ENCODE measurements around the gene ERGIC1.

ERGIC1 gene

DNA sequence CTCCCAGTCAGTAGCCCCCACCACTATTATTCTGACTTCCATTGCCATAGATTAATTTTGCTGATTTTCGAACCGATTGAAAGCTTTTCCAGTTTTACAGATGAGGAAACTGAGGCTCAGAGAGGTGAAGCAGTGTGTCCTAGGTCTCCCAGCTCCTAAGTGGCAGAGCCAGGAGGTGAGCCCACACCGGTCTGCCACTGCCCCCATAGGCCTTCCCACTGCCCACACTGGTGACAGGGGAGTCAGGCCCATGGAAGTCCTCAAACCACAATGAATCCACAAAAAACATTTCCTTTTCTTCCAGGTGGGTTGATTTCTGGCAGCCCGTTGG, 70.2 kb downstream of the ERGIC1 start:
- no peak for DNase-seq

DNA sequence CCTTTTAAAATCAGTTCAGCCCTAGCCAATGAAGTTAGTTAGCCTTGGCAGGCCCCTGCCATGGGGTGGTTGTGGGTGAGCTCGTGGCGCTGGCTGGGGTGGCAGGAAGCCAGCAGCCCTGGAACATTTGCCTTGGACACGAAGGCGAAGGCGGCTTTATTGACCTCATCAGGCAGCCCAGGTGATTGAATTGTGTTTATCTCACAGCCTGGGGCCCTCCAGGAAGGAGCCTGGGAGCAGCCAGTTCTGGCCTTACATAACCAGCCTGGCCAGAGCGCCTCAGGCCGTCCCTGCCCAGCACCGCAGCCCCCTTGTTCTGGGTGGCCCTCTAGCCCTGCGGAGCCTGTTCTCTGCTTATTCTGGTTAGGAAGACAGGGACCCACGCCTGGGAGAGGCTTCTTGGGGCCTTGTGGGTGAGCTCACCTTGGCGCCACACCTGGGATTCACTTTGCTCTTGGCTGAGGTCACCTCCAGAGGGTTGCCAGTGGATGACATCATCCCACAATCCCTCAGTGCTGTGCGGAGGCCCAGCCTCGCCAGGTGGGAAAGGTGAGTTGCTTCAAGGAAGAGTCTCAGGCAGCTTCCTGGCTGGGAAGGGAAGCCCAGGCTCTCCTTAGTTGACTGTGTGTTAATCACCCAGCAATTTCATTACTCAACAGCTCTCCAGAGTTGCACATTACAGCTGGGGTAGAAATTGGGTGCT, 70.7 kb downstream of the ERGIC1 start:
- DNase-seq, result no peak

DNA sequence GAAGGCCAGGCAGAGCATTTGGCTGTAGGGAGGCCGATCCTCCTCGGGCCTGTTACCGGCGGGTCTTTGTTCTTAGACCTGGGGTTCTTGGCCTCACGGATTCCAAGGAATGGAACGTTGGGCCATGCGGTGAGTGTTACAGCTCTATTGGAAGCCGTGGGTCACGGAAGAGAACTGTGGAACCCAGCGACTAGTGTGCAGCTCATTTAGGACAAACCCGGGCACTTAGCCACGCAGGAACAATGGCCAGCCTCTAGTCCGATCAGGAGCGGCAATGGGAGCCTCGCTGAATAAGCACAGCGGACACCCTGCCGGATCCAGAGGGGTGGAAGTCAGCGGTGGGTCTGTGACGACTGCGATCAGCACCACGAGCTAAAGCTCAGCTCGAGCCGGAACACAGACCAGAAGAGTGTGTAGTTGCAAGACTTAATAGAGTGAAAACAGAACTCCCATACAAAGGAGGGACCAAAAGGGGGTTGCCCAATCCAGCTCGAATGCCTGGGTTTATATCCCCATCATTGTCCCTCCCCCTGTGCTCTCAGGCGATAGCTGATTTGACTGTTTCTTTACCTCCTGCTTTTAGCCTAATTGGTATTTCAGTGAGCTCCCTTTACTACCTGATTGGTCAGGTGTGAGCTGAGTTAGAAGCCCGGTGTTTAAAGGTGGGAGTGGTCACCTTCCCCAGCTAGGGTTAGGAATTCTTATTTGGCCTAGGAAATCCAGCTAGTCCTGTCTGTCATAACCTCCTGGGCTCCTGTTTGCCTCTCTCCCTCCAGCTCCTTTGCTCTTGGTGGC, 71.5 kb downstream of the ERGIC1 start:
- DNase-seq, result no peak

DNA sequence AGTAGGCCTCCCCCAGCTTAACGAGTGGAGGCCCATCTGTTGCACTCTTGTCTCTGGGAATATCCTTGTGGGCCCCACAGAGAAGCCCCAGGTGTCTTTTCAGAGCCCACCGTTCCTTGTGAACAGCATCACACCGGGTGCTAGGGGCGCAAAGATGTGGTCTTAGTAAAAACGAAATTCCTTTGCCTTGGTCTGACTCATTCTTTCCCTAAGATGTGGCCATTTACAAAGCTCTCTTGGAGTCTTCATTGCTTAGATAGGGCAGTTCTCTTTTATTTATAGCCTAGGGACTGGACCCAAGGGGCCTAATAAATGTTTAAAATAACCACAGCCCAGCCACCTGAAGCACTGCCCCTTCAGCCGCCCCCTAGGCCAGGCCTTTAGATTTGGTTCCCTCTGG, 72.4 kb downstream of the ERGIC1 start:
- no peak for DNase-seq

DNA sequence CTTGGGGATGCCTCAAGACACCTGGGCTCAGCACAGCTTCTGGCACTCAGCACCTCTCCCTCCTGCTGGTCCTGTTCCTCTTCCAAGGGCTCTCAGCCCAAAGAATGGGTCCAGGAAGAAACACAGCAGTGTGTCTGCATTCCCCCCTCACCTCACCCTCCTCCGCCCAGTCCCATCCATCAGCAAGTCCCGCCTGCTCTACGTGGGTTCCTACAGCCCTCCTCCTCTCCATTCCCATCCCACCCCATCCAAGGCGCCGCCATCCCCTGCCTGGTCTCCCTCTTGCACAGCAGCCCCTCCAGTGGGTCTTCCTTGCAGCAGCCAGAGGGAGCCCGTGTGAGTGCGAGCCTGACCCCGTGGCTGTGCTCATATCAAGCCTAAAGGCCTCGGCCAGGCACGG, 72.8 kb downstream of the ERGIC1 start:
- DNase-seq, result no peak

DNA sequence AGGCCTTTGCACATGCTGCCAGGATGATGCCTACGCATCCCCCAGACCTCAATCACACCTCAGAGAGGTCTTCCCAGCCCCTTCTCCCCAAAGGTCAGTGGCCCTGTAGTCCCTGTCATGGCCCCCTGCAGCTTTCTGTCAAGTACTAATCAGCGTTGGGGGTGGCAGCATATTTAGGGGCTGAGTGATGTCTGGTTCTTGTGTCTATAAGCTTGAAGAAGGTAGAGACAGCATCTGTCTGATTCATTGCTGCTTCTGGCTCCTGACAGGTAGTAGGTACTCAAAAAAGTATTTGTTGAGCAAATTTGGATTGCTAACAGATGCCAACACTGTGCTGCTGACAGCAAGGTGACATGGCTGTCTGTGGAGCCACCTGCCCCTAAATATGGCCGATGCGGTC, 73.6 kb downstream of the ERGIC1 start:
- no peak for DNase-seq

DNA sequence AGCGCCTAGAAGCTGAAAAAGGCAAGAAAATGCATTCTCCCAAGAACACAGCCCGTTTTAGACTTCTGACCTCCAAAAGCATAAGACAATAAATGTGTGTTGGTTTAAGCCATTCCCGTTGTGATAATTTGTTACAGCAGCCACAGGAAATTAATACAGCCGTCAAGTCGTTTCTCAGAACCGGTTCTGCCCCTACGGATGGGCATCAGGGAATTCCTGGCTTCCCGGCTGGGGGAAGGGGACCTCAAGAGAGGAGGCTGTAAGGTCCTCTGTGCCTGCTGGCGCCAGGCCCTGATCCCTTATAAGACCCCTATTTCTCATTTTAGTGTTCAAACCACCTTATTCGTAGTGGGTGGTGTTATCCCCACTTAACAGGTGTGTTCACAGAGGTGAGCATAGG, 74.6 kb downstream of the ERGIC1 start:
- no peak for DNase-seq

DNA sequence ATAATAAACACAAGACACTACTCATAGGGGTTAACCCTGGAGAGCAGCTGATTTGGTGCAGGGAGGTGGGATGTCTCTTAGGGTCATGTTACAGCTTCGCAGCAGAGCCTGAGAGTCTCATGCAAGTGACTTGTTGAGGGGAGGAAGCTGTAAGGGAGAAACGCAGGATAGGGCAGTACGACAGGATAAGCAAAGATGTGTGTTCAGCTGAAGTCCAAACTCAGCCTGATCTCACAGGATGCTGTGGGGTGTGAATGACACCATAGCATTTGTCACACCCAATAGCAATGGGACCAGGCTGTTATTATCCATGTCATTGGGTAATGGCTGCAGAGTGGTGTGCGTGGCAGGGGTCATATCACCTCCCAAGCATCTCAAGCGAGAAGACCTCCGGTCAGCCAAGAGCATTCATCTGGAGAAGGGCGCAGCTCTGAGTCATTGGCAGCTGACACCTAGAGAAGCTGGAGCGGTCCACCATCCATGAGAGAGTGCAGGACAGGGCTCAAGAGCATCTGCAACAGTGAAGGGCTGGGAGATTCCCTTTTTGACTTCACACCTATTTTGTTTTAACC, 76.0 kb downstream of the ERGIC1 start:
- no peak for DNase-seq

DNA sequence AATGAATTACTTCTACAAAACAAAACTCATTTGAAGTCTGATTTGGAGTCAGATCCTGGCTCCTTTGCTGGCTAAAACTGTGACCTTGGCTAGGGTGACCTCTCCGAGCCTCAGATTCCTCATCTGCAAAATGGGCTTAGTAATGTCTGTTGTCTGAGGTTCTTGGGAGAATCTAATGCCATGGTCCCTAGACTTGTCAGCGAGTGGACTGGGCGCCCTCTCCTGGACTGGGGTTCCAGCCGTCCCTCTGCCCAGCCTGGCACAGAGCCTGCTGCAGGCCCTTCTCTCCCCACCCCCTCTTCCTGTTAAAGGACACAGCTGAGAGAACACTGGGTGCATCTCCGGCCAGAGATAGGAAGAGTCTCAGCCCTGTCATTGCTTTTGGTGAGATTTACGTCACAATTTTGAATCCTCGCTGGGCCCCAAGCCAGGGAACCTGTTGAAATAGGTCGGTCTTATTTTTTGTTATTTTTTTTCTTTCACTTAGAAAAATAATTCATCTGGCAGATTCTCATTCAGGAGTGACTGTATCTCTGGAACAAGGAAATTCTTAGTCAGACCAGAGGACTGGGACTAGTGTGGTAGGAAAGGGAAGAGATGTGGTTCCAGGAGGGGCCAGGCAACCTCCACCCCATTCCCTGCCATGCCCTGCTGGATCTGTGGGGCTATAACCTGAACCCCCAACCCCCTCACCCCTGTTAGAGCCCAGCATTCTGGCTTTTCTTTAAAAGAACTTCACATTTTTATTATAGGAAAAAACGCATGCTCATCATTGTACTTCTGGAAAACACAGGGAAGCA, 77.0 kb downstream of the ERGIC1 start:
- no peak for DNase-seq

DNA sequence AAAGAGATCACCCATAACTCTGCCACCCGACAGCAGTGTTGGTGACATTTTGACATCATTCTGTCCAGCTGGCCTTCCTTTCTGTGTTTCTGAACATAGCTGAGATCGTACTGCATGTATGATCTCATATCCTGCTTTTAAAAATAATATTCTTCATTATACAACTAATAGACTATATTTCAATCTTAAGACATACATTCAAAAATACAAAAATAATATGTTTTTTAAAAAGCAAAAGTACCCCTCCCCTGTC, 77.5 kb downstream of the ERGIC1 start:
- no peak for DNase-seq

DNA sequence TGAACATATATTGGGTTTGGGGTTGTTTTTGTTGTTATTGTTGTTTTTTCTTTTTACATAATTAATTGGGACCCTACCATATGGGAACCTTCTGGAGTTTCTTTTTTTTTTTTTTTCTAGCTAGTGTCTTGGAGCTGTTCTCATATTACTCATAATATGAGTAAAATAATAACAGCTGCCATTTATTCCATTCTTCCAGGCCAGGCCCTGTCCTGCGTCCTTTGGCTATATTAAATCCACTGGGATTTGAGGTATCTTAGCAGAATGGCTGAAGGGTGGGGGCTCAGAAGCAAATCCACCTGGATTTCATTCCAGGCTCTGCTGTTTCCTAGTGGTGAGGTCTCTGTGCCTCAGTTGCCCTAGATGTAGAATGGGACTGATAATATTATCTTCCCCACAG, 77.9 kb downstream of the ERGIC1 start:
- DNase-seq, result no peak

DNA sequence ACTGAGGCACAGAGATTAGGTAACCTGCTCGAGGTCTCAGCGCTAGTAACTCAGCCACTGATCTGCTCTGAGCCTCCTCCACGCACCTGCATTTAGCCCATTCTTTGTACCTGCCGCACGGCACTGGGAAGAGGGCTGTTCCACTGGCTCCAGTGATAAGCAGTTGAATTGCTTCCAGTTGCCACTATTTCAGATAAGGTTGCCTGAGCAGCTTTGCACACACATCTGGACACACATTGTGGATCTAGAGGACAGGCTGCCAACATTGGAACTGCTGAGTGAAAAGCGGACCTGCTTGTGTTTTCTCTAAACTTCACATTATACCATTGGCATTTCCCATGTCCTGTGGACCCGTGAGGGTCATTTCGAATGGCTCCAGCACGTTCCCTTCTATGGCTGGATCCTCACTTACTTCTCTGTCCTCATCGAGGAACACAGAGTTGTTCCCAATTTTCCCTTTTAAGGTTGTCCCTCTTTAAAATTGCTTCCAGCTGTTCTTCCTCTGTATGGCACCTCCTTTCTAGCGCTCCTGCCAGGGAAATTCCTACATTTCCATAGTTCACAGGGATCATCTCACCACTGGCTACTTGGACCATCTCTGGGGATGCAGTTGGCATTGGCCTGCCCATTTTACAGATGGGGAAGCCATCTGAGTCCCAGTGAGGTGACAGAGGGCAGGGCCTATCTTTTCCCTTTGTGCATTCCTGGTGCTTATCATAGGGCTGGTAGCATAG, 79.2 kb downstream of the ERGIC1 start:
- DNase-seq, result no peak

DNA sequence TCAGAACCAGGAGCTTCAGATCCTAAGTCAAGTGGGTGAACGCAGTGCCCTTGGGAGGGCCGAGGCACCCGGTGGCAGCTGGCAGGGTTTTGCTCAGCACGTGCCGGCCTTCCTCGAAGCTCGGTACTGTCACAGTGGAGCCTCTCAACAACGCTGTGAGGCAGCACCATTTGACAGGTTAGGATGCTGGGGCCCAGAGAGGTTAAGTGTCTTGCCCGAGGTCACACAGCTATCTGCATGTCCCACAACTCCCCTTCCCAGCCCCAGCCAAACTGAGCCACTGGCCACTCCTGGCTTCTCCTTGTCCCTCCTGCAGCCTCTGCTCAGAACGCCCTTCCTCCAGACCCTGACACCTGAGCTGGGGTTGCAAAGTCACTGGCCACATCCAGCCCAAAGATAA, 81.5 kb downstream of the ERGIC1 start:
- DNase-seq, result no peak

DNA sequence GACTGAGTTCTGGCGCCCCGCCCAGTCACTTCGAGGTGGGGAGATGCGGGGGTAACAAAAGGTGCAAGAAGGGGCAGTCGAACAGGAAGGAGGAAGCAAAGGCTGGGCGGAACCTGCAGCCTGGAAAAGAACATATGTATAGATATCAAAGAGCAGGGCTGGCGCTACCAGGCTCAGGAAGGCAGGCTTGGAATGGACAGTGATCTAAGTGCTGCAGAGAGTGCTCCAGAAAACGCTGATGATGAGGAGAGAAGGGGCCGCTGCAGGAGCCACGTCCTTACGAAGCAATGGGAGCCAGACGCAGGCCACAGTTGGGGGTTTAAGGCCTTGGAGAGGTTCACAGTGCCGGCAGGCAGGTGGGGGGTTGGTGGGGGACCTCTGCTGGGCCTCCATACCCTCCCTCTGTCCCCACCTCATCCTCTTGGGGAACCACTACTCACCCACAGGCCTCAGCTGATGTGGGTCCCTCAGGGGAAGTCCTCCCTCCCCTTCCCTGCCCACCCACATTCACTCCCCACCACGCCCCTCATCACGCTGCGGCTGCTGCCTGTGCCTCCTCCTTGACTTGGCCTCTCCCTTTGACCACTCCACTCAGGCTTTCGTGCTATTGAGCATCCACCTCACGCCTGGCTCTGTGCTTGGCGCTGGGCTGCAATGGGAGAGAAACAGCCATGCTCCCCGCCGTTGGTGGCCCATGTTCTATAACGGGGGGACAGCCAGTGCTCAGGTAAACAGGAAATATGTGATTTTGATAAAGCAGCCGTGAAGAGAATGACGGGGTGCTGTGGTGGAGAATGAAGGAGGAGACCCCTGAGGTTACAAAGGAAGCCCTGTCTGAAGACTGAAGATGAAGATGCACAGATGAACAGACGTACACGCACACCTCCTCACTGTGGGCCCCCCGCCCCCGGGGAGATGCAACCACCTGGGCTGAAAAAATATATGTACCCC, 84.6 kb downstream of the ERGIC1 start:
- no peak for DNase-seq

DNA sequence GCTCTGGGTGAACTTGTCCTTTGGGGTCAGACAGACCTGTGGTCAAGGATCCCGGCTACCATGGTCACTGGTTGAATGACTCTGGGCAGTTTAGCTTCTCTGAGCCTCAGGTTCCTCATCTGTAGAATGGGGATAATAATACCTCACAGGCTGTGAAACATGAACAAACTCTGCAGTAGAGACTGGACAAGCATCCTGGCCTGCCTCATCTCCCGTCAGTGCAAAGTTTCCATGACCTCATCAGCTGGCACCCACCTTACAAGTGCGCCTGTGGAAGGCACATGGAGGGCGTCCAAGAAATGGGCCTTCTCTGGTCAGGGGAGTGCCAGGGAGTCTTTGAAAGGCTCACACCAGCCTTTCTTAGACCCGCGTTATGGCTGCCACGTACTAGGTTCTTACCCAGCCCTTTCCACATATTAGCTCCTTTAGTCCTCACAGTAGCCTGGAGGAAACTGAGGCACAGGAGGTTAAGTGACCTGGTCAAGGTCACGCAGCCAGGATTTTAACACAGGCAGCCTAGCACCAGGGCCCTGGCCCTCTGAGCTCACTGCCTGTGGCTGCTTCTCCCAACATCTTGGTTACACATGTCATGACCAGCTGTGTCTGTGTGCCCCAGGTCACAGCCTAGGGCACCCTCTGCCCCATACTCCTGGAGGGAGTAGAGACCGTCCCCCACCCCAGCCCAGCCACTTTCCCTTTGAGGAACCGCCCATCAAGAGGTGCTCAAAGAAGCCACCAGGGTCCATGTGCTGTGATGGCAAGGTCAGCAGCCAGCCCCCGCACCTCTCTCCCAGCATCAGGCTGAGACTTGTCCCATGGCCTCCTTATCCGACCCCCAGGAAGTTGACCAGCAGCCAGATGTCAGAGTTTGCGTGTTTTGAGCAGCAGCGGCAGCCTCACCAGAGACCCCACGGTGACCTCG, 85.7 kb downstream of the ERGIC1 start:
- DNase-seq, result no peak

DNA sequence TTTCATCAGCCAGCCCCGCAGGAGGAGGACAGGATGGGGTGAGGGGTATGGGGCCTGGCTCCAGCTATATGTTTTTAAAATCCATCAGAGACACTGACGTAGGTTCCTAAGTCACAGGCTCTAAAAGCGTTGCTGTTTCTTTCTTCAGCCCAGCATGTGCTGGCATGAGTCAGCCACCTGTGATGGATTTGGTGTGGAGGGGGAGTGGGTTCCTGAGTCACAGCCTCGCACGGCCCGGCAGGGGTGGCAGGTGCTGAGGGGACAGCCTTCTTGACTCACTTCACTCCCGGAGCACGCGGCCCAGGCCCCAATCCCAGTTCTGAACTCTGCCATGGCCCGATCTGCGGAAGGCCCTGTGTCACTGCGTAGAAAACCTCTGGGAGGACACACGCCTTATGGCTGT, 86.4 kb downstream of the ERGIC1 start:
- DNase-seq, result no peak

DNA sequence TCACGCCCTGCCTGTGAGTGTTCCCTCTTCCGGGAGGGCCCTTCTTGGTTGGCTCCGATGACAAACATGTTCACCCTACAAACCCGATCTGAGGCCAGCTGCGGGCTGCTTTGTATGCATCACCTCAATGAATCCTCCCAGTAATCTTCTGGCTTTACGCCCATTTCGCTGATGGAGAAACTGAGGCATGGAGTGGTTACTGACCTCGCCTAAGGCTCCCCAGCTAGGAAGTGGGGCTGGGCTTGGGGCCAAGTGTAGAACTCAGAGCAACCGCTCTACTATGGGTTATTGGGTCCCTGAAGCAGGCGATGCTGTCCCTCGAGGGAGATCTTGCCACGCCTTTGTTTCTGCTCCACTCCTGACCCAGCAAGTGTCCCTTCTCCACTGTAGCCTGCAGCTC, 86.9 kb downstream of the ERGIC1 start:
- DNase-seq, result no peak

DNA sequence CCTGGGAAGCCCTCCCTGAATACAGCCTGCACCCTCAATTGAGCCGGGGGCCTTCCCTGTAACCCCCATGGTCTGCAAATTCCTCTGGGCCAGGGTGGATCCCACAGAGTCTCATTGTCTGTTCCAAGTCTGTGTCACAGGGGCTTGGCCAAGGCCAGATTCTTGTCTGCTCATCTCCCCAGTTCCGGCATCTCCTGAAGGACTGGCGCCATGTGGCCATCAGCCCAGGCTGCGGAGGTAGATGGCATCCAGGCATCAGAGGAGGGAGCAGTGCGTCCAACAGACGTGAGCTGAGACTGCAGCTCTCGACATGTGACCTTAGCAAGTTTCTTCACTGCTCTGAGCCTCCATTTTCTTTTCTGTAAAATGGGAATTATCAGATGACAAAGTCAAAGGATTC, 87.9 kb downstream of the ERGIC1 start:
- no peak for DNase-seq

DNA sequence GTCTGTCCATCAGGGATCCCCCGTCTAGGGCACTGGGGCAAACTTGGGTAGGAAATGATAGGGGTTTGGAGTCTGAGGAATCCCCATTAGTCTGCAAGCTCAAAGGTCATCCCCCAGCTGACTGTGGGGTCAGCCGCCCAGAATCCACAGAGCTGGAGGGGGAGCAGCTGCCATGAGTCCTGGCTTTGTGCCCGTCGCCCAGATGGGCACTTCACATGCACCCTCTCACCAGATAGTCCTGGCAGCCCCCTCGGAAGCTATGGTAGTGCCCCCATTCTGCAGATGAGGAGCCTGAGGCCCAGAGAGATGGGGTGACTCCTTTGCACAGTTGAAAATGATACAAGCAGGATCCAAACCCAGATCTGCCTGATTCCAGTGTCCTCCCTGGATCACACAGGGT, 89.5 kb downstream of the ERGIC1 start:
- DNase-seq, result no peak

DNA sequence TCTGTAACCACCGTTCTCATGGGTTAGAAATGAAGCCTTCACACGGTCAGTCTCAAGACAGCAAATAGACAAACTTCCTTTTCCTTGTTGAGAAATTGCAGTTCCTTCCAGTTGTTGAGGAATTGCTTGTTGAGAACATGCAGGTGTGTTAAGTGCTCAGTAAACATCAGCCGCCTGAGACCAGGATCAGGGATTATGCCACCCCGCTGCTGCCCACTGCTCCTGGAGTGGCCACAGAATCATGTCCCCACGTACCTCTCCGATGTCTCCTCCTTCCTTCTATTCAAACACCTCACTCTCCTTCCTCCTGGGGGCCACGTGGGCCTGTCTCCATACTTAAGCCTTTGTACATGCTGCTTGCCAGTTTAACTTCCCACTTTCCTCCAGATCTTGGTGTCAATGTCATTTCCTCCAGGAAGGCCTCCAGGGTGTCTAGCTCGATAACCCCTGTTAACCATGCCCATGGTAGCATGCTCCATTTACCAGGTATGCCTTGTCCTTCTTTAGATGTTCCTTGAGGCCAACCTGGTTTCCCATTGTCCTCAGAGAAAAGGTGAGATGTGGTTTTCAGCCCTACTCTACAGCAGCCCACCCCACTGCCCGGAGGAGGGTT, 91.4 kb downstream of the ERGIC1 start:
- no peak for DNase-seq

All from NCI-H345 (cell line).